ENCODE measurements around the gene GNPNAT1. TPM values are rescaled to one million over a fixed set of nuclear protein-coding genes. Genes with fewer than 3 reads are reported as not detected.

GNPNAT1 gene
- total RNA-seq, 1 donor from 2014 or later, result 5.7 TPM

- Histone ChIP-seq H3K4me1 (no peaks in the 10 kb centered on the region), H3K9me3 (replicated peaks) (no peaks in the 10 kb centered on the region), H3K27me3 (ENCODE audit: low read depth) (no peaks in the 10 kb centered on the region), H3K4me3 (no peak overlapping the region), H3K27ac (replicated peaks) (no peak overlapping the region), H3K36me3 (no peaks in the 10 kb centered on the region)
- TF ChIP-seq, protein P1, sequence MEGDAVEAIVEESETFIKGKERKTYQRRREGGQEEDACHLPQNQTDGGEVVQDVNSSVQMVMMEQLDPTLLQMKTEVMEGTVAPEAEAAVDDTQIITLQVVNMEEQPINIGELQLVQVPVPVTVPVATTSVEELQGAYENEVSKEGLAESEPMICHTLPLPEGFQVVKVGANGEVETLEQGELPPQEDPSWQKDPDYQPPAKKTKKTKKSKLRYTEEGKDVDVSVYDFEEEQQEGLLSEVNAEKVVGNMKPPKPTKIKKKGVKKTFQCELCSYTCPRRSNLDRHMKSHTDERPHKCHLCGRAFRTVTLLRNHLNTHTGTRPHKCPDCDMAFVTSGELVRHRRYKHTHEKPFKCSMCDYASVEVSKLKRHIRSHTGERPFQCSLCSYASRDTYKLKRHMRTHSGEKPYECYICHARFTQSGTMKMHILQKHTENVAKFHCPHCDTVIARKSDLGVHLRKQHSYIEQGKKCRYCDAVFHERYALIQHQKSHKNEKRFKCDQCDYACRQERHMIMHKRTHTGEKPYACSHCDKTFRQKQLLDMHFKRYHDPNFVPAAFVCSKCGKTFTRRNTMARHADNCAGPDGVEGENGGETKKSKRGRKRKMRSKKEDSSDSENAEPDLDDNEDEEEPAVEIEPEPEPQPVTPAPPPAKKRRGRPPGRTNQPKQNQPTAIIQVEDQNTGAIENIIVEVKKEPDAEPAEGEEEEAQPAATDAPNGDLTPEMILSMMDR (IDR thresholded peaks at IDR 0.05; ENCODE audit: borderline replicate concordance), result no peak
- DNase-seq, result no peak
- intact Hi-C loops (cut with micrococcal nuclease), result no loop called here
Measured at GRCh38 chr14:52834440-52834842, 43.0 kb upstream of the GNPNAT1 start.

DNA sequence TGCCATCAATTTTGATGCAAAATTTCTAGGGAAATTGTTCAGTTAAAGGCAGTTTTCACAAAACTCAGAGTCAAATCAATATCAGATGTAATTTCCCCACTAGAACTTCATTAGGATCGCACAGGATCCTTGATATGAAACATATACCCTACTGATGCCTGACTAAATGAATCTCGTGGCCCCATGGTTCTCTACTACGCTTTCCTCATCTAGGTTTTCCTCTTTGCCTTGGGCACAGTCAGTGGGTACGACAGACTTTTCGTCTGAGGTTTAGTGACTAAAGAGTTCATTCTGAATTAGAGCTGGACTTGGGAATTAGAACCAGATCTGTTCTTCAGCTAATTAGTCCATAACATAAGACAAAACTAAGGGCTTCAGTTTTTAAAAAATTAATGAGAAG is 42.5 kb upstream of the GNPNAT1 start:
- H3K27ac ChIP-seq (replicated peaks), result no peak overlapping the region
- intact Hi-C loops (cut with micrococcal nuclease), result no loop called here
- H3K27me3 ChIP-seq (ENCODE audit: low read depth), result no peaks in the 10 kb centered on the region
- no peaks in the 10 kb centered on the region for H3K36me3 ChIP-seq
- DNase-seq, result no peak
- H3K9me3 ChIP-seq (replicated peaks), result no peaks in the 10 kb centered on the region
- H3K4me1 ChIP-seq, result no peaks in the 10 kb centered on the region
- TF ChIP-seq, protein P1 (IDR thresholded peaks at IDR 0.05; ENCODE audit: borderline replicate concordance), result no peak
- no peak overlapping the region for H3K4me3 ChIP-seq

DNA sequence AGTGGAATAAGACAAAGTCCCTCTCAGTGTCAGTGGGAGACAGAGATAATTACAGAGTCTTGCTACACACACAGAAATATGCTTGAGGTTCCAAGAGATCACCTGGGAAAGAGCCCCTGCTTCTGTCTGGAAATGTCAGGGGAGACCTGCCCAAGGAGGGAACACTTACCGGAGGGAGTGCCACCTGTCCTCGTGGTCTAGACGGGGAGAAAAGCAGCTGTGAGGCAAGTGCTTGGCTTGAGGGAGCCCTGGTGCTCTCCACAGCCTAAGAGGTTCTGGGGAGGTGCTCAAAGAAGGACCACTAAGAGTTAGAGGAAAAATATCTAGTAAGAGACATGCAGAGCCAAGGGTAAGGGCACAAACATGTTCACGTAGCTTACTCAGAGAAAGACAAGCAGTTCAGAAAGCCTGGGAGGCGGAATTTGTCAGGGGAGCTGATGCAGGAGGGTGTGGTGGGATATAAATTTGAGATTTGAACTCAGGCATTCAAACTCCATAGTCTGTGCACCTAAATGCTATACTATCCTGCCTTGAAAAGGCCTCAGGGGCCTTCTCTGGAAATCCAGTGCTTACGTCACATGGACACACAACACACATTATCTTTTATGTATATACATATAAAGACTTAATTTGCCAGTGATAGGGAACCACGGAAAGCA is 38.2 kb upstream of the GNPNAT1 start:
- DNase-seq, result no peak
- Histone ChIP-seq H3K4me1 (peaks cover 5% of the 10 kb centered on the region), H3K36me3 (no peaks in the 10 kb centered on the region), H3K9me3 (replicated peaks) (no peaks in the 10 kb centered on the region), H3K4me3 (no peak overlapping the region), H3K27me3 (ENCODE audit: low read depth) (no peaks in the 10 kb centered on the region), H3K27ac (replicated peaks) (no peak overlapping the region)
- intact Hi-C loops (cut with micrococcal nuclease), result no loop called here
- TF ChIP-seq, protein P1 (IDR thresholded peaks at IDR 0.05; ENCODE audit: borderline replicate concordance), result no peak

DNA sequence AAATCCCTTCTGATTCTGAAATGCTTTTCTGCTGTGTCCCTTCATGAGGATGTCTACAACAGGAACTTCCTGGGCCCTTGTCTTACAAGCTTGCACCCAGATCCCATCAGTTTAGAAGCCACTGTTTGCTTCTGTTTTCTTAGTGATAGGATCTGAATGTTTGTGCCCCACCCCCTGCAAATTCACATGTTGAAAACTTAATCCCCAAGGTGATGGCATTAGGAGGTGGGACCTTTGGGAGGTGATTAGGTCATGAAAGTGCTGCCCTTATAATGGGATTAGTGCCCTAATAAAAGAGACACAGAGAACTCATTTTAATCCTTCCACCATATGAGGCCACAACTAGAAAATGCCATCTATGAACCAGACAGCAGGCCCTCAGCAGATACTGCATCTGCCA is 36.0 kb upstream of the GNPNAT1 start:
- DNase-seq, result no peak
- H3K4me1 ChIP-seq, result peaks cover 11% of the 10 kb centered on the region
- H3K36me3 ChIP-seq, result no peaks in the 10 kb centered on the region
- intact Hi-C loops (cut with micrococcal nuclease), result no loop called here
- H3K27me3 ChIP-seq (ENCODE audit: low read depth), result no peaks in the 10 kb centered on the region
- TF ChIP-seq, protein P1 (IDR thresholded peaks at IDR 0.05; ENCODE audit: borderline replicate concordance), result no peak
- no peak overlapping the region for H3K27ac ChIP-seq (replicated peaks)
- H3K4me3 ChIP-seq, result no peak overlapping the region
- no peaks in the 10 kb centered on the region for H3K9me3 ChIP-seq (replicated peaks)

DNA sequence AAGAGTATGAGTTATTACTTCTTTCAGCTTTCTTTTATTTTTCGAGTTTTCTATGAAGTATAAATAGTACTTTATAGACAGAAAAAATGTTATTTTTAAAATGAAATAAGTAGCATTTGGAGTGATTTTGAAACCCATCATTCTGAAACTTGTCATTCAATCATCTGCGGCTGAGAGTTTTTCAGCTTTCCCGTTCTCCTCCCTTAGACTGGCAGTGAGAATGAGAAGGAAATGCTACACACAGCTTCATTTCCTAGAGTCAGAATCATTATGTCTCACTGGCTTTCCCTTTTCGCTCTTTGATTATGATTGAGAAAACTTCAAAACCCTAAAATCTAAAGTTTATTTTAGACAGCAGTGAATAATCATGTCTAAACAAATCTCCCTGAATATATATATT is 33.7 kb upstream of the GNPNAT1 start:
- TF ChIP-seq, protein P1 (IDR thresholded peaks at IDR 0.05; ENCODE audit: borderline replicate concordance), result no peak
- no peaks in the 10 kb centered on the region for H3K27me3 ChIP-seq (ENCODE audit: low read depth)
- intact Hi-C loops (cut with micrococcal nuclease), result no loop called here

More for the DNA sequence above, 33.7 kb upstream of the GNPNAT1 start:
- Histone ChIP-seq H3K4me3 (no peak overlapping the region), H3K9me3 (replicated peaks) (no peaks in the 10 kb centered on the region), H3K27ac (replicated peaks) (no peak overlapping the region), H3K36me3 (no peaks in the 10 kb centered on the region), H3K4me1 (peaks cover 11% of the 10 kb centered on the region)
- DNase-seq, result no peak

Measured in left ventricle myocardium inferior (tissue), 1 donor.